ENCODE measurements around the gene ODF2. TPM values are rescaled to one million over a fixed set of nuclear protein-coding genes. Genes with fewer than 3 reads are reported as not detected.
A peak's percentile ranks its signal among the peaks of the same experiment; 100 is the strongest.

The ODF2 gene
- polyA plus RNA-seq, 4 donors, result 4.0 to 21.8 (median 11.9) TPM

DNA sequence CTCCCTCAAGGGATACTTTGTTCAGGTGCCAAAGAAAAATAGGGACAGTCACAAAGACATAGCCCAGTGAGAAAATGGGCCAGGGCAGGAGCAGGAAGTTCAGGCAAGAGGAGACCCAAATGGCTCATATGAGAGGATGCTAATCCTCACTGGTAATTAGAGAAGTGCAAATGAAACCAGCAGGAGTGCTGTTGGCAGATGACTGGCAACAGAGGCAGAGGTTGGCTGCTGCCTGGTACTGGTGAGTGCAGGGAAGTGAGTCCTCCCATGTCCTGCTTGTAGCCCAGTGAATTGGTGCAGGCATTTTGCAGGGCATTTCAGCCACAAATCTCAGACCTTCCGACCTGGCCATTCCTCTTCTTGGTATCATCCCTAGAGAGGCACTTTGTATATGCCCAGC lies 23.5 kb downstream of the ODF2 start:
- H3K36me3 ChIP-seq (ENCODE audit: control insufficient read depth in 3 of 3, insufficient read depth in 2 of 3, low read depth in 1 of 3, low read length in 3 of 3), result peaks cover 0 to 54% (median 5%) of the 10 kb centered on the region in 3 donors
- FAIRE-seq, result no peak

DNA sequence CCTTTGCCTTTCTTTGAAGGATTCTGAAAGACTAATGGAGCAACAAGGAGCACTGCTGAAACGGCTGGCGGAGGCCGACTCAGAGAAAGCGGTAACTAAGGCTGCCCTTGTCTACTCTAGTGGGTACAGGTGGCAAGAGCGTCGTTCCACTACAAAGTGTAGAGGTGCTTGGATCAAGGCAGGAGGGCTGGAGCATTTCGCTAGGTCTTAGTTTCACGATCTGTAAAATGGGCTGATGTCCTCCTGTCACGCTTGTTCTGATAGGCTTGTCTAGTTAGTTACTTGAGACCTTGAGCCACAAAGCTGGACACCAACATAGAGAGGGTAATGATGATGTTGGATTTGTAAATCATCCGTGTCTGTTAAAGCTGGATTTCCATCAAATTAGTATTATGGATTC lies 25.8 kb downstream of the ODF2 start:
- Histone ChIP-seq H3K27me3 (ENCODE audit: control insufficient read depth in 3 of 3, insufficient read depth in 3 of 3, low read length in 3 of 3) (no peaks in the 10 kb centered on the region), H3K27ac (ENCODE audit: low read depth in 1 of 3, low read length in 2 of 3) (no peak overlapping the region), H3K36me3 (ENCODE audit: control insufficient read depth in 3 of 3, insufficient read depth in 2 of 3, low read depth in 1 of 3, low read length in 3 of 3) (peaks cover 0 to 69% (median 12%) of the 10 kb centered on the region in 3 donors), H3K9me3 (ENCODE audit: control insufficient read depth in 2 of 2, insufficient read depth in 1 of 2, low read depth in 1 of 2, low read length in 1 of 2) (no peaks in the 10 kb centered on the region), H3K4me1 (ENCODE audit: control insufficient read depth in 3 of 3, insufficient read depth in 2 of 3, low read depth in 1 of 3, low read length in 2 of 3) (no peaks in the 10 kb centered on the region), H3K4me3 (ENCODE audit: low read depth in 1 of 3, low read length in 3 of 3) (no peak overlapping the region)
- no peak for FAIRE-seq
- 96 to 98% (median 98%) methylated on average over 10 of the region's 10 CpGs for WGBS, 3 donors
- no peak for DNase-seq

More for the DNA sequence above, 23.5 kb downstream of the ODF2 start:
- no peaks in the 10 kb centered on the region for H3K9me3 ChIP-seq (ENCODE audit: control insufficient read depth in 2 of 2, insufficient read depth in 1 of 2, low read depth in 1 of 2, low read length in 1 of 2)
- no peak overlapping the region for H3K27ac ChIP-seq (ENCODE audit: low read depth in 1 of 3, low read length in 2 of 3)
- no peaks in the 10 kb centered on the region for H3K27me3 ChIP-seq (ENCODE audit: control insufficient read depth in 3 of 3, insufficient read depth in 3 of 3, low read length in 3 of 3)
- DNase-seq, result no peak
- H3K4me3 ChIP-seq (ENCODE audit: low read depth in 1 of 3, low read length in 3 of 3), result no peak overlapping the region
- 90 to 100% (median 93%) methylated on average over 1 of the region's 1 CpG for WGBS, 3 donors
- H3K4me1 ChIP-seq (ENCODE audit: control insufficient read depth in 3 of 3, insufficient read depth in 2 of 3, low read depth in 1 of 3, low read length in 2 of 3), result no peaks in the 10 kb centered on the region

DNA sequence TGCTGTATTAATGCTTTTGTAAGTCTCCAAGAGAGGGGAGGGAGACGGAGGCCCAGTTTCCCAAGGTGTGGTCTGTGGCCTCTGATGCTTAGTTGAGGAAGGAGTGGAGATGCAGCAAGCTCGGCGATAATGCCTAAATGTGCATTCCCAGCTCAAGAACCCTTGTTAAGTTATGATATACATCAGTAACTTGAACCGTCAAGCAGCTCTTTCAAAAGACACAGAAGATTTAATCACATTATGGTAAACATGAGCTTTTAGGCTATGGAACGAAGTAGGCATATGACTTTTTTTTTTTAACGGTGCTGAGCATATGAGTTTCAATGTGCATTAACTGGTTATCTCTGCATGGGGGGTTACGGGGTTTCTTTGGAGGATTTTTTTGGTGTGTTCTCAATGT lies 26.4 kb downstream of the ODF2 start:
- WGBS, 3 donors, result 96 to 99% (median 97%) methylated on average over 7 of the region's 7 CpGs
- Histone ChIP-seq H3K4me3 (ENCODE audit: low read depth in 1 of 3, low read length in 3 of 3) (no peak overlapping the region), H3K4me1 (ENCODE audit: control insufficient read depth in 3 of 3, insufficient read depth in 2 of 3, low read depth in 1 of 3, low read length in 2 of 3) (no peaks in the 10 kb centered on the region), H3K27me3 (ENCODE audit: control insufficient read depth in 3 of 3, insufficient read depth in 3 of 3, low read length in 3 of 3) (no peaks in the 10 kb centered on the region), H3K27ac (ENCODE audit: low read depth in 1 of 3, low read length in 2 of 3) (no peak overlapping the region), H3K9me3 (ENCODE audit: control insufficient read depth in 2 of 2, insufficient read depth in 1 of 2, low read depth in 1 of 2, low read length in 1 of 2) (no peaks in the 10 kb centered on the region), H3K36me3 (ENCODE audit: control insufficient read depth in 3 of 3, insufficient read depth in 2 of 3, low read depth in 1 of 3, low read length in 3 of 3) (peaks cover 2 to 69% (median 12%) of the 10 kb centered on the region in 3 donors)
- FAIRE-seq, result no peak
- DNase-seq, result no peak

DNA sequence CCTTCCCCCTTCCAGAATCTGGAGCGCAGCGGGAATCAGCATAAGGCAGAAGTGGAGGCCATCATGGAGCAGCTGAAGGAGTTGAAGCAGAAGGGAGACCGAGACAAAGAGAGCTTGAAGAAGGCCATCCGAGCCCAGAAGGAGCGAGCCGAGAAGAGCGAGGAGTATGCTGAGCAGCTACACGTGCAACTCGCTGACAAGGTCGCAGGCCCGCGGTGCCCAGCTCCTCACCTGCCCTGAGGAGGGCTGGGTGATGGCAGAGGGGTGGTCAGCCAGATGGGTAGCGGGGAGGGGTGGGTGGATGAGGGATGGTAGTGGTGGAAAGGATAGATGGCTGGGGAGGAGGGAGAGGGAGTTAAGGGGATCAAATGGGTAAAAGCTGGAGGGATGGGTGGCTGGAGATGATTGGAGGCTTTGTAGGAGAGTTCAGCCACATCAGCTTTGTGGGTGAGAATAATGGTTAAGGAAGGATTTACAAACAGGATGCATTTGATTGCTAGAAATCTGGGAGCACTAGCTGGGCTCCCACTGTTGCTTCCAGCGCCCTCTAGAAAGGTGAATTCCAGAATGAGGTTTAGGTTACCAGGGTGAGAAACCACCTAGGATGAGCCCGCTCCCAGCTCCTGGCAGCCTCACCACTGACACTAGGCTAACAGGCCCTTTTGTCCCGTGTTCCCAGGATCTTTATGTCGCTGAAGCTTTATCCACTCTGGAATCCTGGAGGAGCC lies 29.0 kb downstream of the ODF2 start:
- no peak for FAIRE-seq
- Histone ChIP-seq H3K4me3 (ENCODE audit: low read depth in 1 of 3, low read length in 3 of 3) (no peak overlapping the region), H3K27me3 (ENCODE audit: control insufficient read depth in 3 of 3, insufficient read depth in 3 of 3, low read length in 3 of 3) (no peaks in the 10 kb centered on the region), H3K36me3 (ENCODE audit: control insufficient read depth in 3 of 3, insufficient read depth in 2 of 3, low read depth in 1 of 3, low read length in 3 of 3) (peaks cover 2 to 64% (median 6%) of the 10 kb centered on the region in 3 donors), H3K27ac (ENCODE audit: low read depth in 1 of 3, low read length in 2 of 3) (no peak overlapping the region), H3K4me1 (ENCODE audit: control insufficient read depth in 3 of 3, insufficient read depth in 2 of 3, low read depth in 1 of 3, low read length in 2 of 3) (no peaks in the 10 kb centered on the region), H3K9me3 (ENCODE audit: control insufficient read depth in 2 of 2, insufficient read depth in 1 of 2, low read depth in 1 of 2, low read length in 1 of 2) (no peaks in the 10 kb centered on the region)
- 93 to 95% (median 93%) methylated on average over 17 of the region's 17 CpGs for WGBS, 3 donors
- no peak for DNase-seq

DNA sequence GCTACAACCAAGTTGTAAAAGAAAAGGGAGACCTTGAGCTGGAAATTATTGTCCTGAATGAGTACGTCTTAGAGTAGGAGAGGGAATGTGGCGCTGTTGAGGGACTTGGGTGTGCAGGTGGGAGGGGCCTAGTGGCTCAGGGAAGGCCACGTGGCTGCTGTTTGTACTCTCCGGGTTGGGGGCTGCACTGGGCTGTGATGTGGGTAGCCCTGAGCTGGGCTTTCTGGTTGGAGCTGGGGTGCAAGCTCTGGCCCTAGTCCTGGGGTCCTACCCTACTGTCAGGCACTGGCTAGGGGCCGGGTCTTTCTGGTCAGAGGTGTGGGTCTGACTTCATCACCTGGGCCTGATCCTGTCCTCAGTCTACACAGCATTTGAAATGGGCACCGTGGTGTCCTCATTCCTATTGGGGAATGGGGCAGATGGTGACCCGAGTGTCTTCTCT lies 29.6 kb downstream of the ODF2 start:
- WGBS, 3 donors, result 80 to 81% (median 80%) methylated on average over 7 of the region's 7 CpGs

DNA sequence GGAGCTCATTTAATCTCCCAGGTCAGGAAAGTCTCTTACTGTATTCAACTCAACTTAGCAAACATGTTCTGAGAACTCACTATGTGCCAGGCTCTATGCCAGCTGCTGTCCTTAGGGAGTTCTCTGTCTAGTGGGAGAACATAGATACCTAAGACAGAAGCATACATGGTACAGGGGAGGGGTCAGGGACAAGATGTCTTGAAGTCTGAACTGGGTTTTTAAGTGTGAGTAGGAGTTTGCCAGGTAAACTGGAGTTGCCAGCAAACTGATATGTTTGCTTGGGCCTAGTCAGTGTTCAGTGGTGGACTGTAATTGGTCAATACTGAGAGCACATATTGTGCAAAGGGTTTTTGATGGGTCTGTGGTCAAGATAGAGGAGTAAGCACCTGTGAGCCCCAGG lies 30.4 kb downstream of the ODF2 start:
- DNase-seq, result no peak
- no peaks in the 10 kb centered on the region for H3K9me3 ChIP-seq (ENCODE audit: control insufficient read depth in 2 of 2, insufficient read depth in 1 of 2, low read depth in 1 of 2, low read length in 1 of 2)
- H3K4me3 ChIP-seq (ENCODE audit: low read depth in 1 of 3, low read length in 3 of 3), result no peak overlapping the region
- H3K27me3 ChIP-seq (ENCODE audit: control insufficient read depth in 3 of 3, insufficient read depth in 3 of 3, low read length in 3 of 3), result no peaks in the 10 kb centered on the region
- no peaks in the 10 kb centered on the region for H3K4me1 ChIP-seq (ENCODE audit: control insufficient read depth in 3 of 3, insufficient read depth in 2 of 3, low read depth in 1 of 3, low read length in 2 of 3)
- FAIRE-seq, result no peak
- H3K27ac ChIP-seq (ENCODE audit: low read depth in 1 of 3, low read length in 2 of 3), result no peak overlapping the region
- peaks cover 2 to 66% (median 6%) of the 10 kb centered on the region in 3 donors for H3K36me3 ChIP-seq (ENCODE audit: control insufficient read depth in 3 of 3, insufficient read depth in 2 of 3, low read depth in 1 of 3, low read length in 3 of 3)

More for the DNA sequence above, 29.6 kb downstream of the ODF2 start:
- H3K4me3 ChIP-seq (ENCODE audit: low read depth in 1 of 3, low read length in 3 of 3), result no peak overlapping the region
- no peaks in the 10 kb centered on the region for H3K27me3 ChIP-seq (ENCODE audit: control insufficient read depth in 3 of 3, insufficient read depth in 3 of 3, low read length in 3 of 3)
- no peak overlapping the region for H3K27ac ChIP-seq (ENCODE audit: low read depth in 1 of 3, low read length in 2 of 3)
- H3K4me1 ChIP-seq (ENCODE audit: control insufficient read depth in 3 of 3, insufficient read depth in 2 of 3, low read depth in 1 of 3, low read length in 2 of 3), result no peaks in the 10 kb centered on the region
- H3K9me3 ChIP-seq (ENCODE audit: control insufficient read depth in 2 of 2, insufficient read depth in 1 of 2, low read depth in 1 of 2, low read length in 1 of 2), result no peaks in the 10 kb centered on the region
- DNase-seq (no peak), FAIRE-seq (no peak)
- peaks cover 2 to 69% (median 6%) of the 10 kb centered on the region in 3 donors for H3K36me3 ChIP-seq (ENCODE audit: control insufficient read depth in 3 of 3, insufficient read depth in 2 of 3, low read depth in 1 of 3, low read length in 3 of 3)

DNA sequence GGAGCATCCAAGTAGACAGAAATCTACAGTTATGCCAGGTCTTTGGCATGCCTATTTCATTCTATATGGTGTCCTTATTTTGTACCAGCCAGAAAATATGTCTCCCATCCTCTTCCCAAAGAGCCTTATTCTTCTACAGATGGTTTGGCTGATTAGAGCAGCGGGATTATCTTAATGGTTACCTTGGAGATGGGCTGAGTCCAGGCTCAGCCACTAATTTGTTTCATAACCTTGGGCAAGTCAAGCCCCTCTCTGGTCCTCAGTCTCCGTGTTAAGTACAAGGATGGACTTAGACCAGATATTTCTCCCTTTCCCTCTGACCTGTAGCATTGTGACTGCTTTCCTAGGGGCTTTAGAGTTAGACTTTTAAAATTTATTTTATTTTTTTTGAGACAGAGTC lies 37.6 kb downstream of the ODF2 start:
- Histone ChIP-seq H3K4me3 (ENCODE audit: low read depth in 1 of 3, low read length in 3 of 3) (no peak overlapping the region), H3K4me1 (ENCODE audit: control insufficient read depth in 3 of 3, insufficient read depth in 2 of 3, low read depth in 1 of 3, low read length in 2 of 3) (peaks cover 0 to 24% (median 0%) of the 10 kb centered on the region in 3 donors)
- FAIRE-seq, result no peak

DNA sequence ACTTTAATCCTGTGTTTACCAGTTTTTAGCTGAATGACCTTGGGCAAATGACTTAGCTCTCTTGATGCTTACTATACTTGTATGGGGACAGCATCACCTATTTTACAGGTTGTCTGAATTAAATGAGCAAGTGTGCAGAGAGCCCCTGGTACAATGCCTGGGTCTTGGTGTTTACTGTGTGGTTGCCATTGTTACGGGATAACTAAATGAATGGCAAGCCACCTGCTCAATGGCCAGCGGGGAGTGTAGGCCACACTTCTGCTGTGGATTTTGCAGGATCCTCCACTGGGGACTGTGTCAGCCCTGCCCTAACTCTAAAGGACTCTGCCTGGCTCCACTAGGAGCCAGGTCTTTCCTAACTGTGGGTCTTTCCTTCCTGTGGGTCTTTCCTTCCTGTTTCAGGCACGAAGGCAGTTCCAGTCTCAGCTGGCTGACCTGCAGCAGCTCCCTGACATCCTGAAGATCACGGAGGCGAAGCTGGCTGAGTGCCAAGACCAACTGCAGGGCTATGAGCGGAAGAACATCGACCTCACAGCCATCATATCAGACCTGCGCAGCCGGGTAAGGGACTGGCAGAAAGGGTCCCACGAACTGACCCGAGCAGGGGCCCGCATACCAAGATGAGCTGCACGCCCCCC lies 38.4 kb downstream of the ODF2 start:
- Histone ChIP-seq H3K27ac (ENCODE audit: low read depth in 1 of 3, low read length in 2 of 3) (peak overlapping the region in 1 of 3 donors; percentile 9), H3K27me3 (ENCODE audit: control insufficient read depth in 3 of 3, insufficient read depth in 3 of 3, low read length in 3 of 3) (no peaks in the 10 kb centered on the region), H3K4me3 (ENCODE audit: low read depth in 1 of 3, low read length in 3 of 3) (no peak overlapping the region), H3K9me3 (ENCODE audit: control insufficient read depth in 2 of 2, insufficient read depth in 1 of 2, low read depth in 1 of 2, low read length in 1 of 2) (no peaks in the 10 kb centered on the region), H3K4me1 (ENCODE audit: control insufficient read depth in 3 of 3, insufficient read depth in 2 of 3, low read depth in 1 of 3, low read length in 2 of 3) (peaks cover 0 to 24% (median 0%) of the 10 kb centered on the region in 3 donors), H3K36me3 (ENCODE audit: control insufficient read depth in 3 of 3, insufficient read depth in 2 of 3, low read depth in 1 of 3, low read length in 3 of 3) (peaks cover 0 to 58% (median 3%) of the 10 kb centered on the region in 3 donors)
- 36 to 46% (median 37%) methylated on average over 13 of the region's 13 CpGs for WGBS, 3 donors
- DNase-seq, result peak; percentile 64 to 76
- FAIRE-seq, result no peak

More for the DNA sequence above, 37.6 kb downstream of the ODF2 start:
- no peaks in the 10 kb centered on the region for H3K9me3 ChIP-seq (ENCODE audit: control insufficient read depth in 2 of 2, insufficient read depth in 1 of 2, low read depth in 1 of 2, low read length in 1 of 2)
- DNase-seq, result no peak
- H3K36me3 ChIP-seq (ENCODE audit: control insufficient read depth in 3 of 3, insufficient read depth in 2 of 3, low read depth in 1 of 3, low read length in 3 of 3), result peaks cover 0 to 52% (median 3%) of the 10 kb centered on the region in 3 donors
- no peak overlapping the region for H3K27ac ChIP-seq (ENCODE audit: low read depth in 1 of 3, low read length in 2 of 3)
- WGBS, 3 donors, result 90 to 95% (median 93%) methylated on average over 2 of the region's 2 CpGs
- H3K27me3 ChIP-seq (ENCODE audit: control insufficient read depth in 3 of 3, insufficient read depth in 3 of 3, low read length in 3 of 3), result no peaks in the 10 kb centered on the region

Data from small intestine (tissue), 7 donors.